Measurements from ENCODE around the gene SAMD10. TPM values are rescaled to one million over a fixed set of nuclear protein-coding genes. Genes with fewer than 3 reads are reported as not detected.

Gene SAMD10
- total RNA-seq, 2 donors from 2014 or later: 5.8 to 9.5 TPM

- intact Hi-C loops (cut with DNase I, micrococcal nuclease): no loop called here
- no peak for ATAC-seq
- DNase-seq: no peak
Observed at GRCh38 chr20:63946986-63947637, 32.3 kb downstream of the SAMD10 start.

GRCh38 chr20:63945921-63946920 is 33.2 kb downstream of the SAMD10 start:
- intact Hi-C loops (cut with DNase I, micrococcal nuclease): no loop called here
- DNase-seq: no peak
- ATAC-seq: no peak

- DNase-seq (no peak), ATAC-seq (no peak)
- intact Hi-C loops (cut with DNase I, micrococcal nuclease): no loop called here
Observed at GRCh38 chr20:63945031-63945658, 34.3 kb downstream of the SAMD10 start.

GRCh38 chr20:63944078-63944941 is 35.1 kb downstream of the SAMD10 start:
- no peak for ATAC-seq
- intact Hi-C loops (cut with DNase I, micrococcal nuclease): no loop called here
- DNase-seq: no peak

GRCh38 chr20:63943808-63944077 is 35.7 kb downstream of the SAMD10 start:
- intact Hi-C loops (cut with DNase I, micrococcal nuclease): no loop called here
- DNase-seq (no peak), ATAC-seq (no peak)

DNA sequence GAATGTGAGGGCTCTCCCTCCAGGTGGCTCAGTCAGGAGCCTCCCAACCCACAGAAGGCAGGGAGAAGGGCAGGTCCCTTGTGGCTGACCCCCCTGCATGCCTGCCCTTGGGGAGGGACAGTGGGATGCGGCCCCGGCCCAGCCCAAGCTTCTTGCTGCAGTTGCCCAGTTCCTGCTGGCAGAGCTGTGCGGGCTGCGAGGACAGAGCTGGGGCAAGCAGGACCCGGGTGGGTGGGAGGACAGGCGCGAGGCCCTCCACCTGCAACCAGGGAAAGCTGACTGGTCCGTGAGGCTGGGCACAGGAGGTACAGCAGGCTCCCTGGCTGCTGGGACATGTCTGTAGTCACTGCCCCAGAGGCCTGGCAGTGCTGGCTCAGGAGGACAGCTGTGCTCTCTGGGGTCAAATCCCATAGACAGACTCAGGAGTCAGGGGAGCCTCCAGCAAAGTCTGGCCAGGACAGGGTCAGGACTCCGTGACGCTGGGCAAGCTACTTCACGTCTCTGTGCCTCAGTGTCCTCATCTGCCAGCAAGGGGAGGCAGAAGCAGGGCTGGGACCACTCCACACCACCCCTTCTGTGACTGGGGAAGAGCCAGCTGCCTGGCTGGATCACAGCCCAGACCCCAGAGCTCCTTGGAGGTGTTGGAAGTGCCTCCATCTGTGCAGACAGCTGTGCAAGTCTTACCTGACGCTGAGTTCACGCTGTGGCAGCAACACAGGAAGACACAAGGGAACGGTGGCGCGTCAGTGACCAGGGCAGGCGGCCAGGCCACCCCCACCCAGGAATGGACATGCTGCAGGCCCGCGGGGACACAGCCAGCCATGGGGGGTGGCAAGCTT is 36.3 kb downstream of the SAMD10 start:
- DNase-seq: no peak
- ATAC-seq: no peak
- intact Hi-C loops (cut with DNase I, micrococcal nuclease): no loop called here

GRCh38 chr20:63942250-63942951 is 37.0 kb downstream of the SAMD10 start:
- peak; percentile 20 for ATAC-seq
- peak in 1 of 2 donors; percentile 59 for DNase-seq

GRCh38 chr20:63941282-63942081 is 38.0 kb downstream of the SAMD10 start:
- intact Hi-C loops (cut with DNase I, micrococcal nuclease): no loop called here
- peak; percentile 60 for ATAC-seq
- peak; percentile 75 to 81 for DNase-seq

More at GRCh38 chr20:63942250-63942951, 37.0 kb downstream of the SAMD10 start:
- intact Hi-C loops (cut with DNase I, micrococcal nuclease): no loop called here

DNA sequence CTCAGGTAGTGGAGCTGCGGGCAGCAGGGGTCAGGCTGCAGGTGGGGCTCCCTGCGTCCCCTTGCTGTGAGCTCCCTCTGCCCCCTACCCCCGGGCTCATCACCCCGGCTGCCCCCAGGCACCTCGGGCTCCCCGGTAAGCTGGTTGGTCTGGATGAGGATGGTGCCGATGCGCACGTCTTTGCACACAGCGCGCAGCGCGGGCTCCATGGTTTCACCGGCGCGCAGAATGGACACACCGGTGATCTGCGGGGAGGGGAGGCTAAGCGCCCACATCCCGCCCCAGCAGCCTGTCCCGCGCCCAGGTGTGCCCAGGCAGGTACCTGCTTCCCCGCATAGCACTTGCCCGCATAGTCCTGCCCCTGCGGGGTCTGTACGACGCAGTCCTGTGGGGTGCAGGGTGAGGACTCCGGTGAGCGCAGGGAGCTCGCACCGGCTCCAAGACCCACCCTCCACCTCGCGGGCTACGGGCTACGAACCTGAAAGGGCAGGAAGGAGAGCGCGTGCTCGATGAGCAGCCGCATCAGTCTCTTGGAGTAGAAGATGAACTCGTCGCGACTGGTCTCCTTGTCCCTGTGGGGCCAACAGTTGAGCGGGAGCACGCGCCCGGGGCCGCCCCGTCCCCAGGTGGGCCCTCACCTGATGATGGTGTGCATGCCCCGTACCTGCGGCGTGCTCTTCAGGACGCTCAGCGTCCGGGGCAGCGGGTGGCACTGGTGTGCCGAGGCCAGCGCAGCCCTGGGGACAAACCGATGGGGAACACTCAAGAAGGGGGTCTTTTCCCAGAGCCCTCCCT is 38.8 kb downstream of the SAMD10 start:
- DNase-seq: no peak
- peak; percentile 2 for ATAC-seq

GRCh38 chr20:63940071-63940471 is 39.4 kb downstream of the SAMD10 start:
- no peak for DNase-seq
- no peak for ATAC-seq

More for the DNA sequence above, 38.8 kb downstream of the SAMD10 start:
- intact Hi-C loops (cut with DNase I, micrococcal nuclease): no loop called here

GRCh38 chr20:63939061-63939935 is 40.1 kb downstream of the SAMD10 start:
- no peak for DNase-seq
- no peak for ATAC-seq
- intact Hi-C loops (cut with DNase I, micrococcal nuclease): no loop called here

More at GRCh38 chr20:63940071-63940471, 39.4 kb downstream of the SAMD10 start:
- intact Hi-C loops (cut with DNase I, micrococcal nuclease): no loop called here

DNA sequence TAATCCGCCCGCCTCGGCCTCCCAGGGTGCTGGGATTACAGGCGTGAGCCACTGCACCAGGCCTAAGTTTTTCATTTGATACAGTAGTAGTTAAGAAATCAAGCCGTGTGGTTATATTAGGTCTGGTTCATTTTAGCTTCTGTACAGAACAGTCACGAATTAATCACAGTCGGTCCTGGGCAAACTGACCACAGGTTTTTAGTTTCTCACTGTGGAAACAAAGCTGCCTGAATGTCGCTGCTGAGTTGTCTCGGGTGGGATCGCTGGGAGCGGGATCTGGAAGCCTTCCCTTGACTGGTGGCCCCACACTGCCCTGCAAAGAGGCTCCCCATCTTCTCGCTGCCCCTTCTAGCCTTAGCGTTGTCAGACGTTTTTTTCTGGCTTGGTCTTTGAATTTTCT is 41.8 kb downstream of the SAMD10 start:
- DNase-seq (no peak), ATAC-seq (no peak)
- intact Hi-C loops (cut with DNase I, micrococcal nuclease): no loop called here

DNA sequence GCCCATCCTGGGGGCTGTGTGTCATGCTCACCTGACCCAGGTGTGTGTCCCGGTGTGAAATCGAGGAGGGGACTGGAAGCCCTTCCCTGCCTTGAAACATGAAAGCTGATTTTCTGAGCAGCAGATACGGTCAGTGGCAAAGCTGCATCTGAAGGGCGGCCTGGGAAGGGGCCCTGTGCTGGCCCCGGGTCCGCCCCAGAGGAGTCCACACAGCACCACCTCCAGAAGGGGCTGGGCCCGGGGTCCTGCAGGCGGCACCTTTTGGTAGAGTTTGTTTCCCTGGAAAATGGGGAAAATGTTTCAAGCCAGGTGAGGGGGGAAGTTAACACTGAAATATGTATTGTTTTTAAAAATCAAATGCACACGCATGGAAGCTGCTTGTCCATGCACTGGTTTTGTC is 44.0 kb downstream of the SAMD10 start:
- DNase-seq (no peak), ATAC-seq (no peak)
- intact Hi-C loops (cut with DNase I, micrococcal nuclease): no loop called here

DNA sequence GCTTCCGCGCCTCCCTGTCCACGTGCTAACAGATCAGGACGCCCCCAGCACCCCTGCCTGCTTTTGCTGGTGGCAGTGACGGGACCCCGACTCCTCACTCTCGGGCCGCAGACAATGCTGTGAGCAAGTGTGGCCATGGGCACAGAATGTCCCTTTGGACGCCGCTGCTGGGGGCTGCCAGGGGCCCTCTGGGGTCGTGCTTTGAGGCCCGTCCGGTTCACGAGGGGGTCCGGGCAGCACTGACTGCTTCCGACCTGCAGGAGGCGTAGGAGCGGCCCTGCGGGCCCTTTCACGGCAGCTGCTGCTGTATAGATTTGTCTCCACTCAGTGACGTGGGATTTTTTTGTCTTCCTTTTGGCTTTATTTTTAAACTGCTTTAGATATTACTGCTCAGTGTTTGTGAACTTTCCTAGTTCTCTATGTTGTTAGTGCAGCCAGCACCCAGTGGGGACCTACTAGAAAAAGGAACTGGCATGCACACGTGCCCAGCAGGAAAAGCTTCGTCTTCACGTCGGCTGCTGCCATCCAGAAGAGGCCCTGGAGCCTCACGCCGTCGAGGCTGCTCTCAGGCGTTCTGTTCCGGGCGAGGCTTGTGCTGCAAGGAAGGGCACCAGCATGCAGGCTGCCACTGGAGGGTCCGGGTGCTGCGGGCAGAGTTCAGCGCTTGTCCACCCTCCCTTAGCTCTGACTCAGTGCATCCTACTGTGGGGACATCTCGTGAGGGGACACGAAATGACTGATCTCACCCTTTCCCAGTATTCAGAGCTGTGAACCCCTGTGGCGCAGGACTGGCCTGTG is 45.0 kb downstream of the SAMD10 start:
- intact Hi-C loops (cut with DNase I, micrococcal nuclease): no loop called here
- ATAC-seq (no peak), DNase-seq (no peak)
